DOHH2 (cell line): ENCODE results near the gene SPATA6L.

Experiments
- H3F3A ChIP-seq: fragments of 200-600 bp; sonication (generic), shearing (Covaris generic); 2 replicates; pipeline ENCODE4 v1.6.0; 2016; ENCODE audit warnings: antibody characterized with exemption, mild to moderate bottlenecking; ENCODE audit not compliant: control insufficient read depth, insufficient read depth
- H3K27ac ChIP-seq: fragments of 200-600 bp; sonication (generic); 2 replicates; pipeline ENCODE4 v1.5.1; 2014; ENCODE audit warnings: low read depth, mild to moderate bottlenecking, low read length, moderate library complexity
- H3K27me3 ChIP-seq: fragments of 200-600 bp; sonication (generic); 2 replicates; pipeline ENCODE4 v1.6.1; 2014; ENCODE audit warnings: mild to moderate bottlenecking, low read length, mixed read lengths; ENCODE audit not compliant: control insufficient read depth
- H3K36me3 ChIP-seq: fragments of 200-600 bp; sonication (generic); 2 replicates; pipeline ENCODE4 v1.6.1; 2014; ENCODE audit warnings: mild to moderate bottlenecking, low read length, moderate library complexity, mixed read lengths; ENCODE audit not compliant: control insufficient read depth
- H3K4me1 ChIP-seq: fragments of 200-600 bp; sonication (generic); 2 replicates; pipeline ENCODE4 v1.6.1; 2014; ENCODE audit warnings: mild to moderate bottlenecking, low read length, mixed read lengths; ENCODE audit not compliant: control insufficient read depth
- H3K4me2 ChIP-seq: fragments of 200-600 bp; sonication (generic); 2 replicates; pipeline ENCODE4 v1.6.0; 2014; ENCODE audit warnings: mild to moderate bottlenecking, low read length, moderate library complexity
- H3K4me3 ChIP-seq: fragments of 200-600 bp; sonication (generic); 2 replicates; pipeline ENCODE4 v1.5.1; 2014; ENCODE audit warnings: mild to moderate bottlenecking, low read length, mixed read lengths
- H3K79me2 ChIP-seq: fragments of 200-600 bp; sonication (generic); 2 replicates; pipeline ENCODE4 v1.6.1; 2014; ENCODE audit warnings: mild to moderate bottlenecking, low read length, mixed read lengths; ENCODE audit not compliant: control insufficient read depth
- H3K9me2 ChIP-seq: fragments of 200-600 bp; sonication (generic); replicated peaks from 2 replicates; pipeline ENCODE4 v1.6.1; 2014; ENCODE audit warnings: mild to moderate bottlenecking, low read length, mixed read lengths; ENCODE audit not compliant: control insufficient read depth
- H3K9me3 ChIP-seq: fragments of 200-600 bp; sonication (generic); 2 replicates; pipeline ENCODE4 v1.6.1; 2014; ENCODE audit warnings: antibody characterized with exemption, low read length, mixed read lengths; ENCODE audit not compliant: control insufficient read depth, insufficient read depth
- H4K20me1 ChIP-seq: fragments of 200-600 bp; sonication (generic); 2 replicates; pipeline ENCODE4 v1.6.0; 2014; ENCODE audit warnings: low read depth, mild to moderate bottlenecking, antibody characterized with exemption, low read length, moderate library complexity; ENCODE audit not compliant: control insufficient read depth, insufficient read depth
- CTCF ChIP-seq: fragments of 200-600 bp; sonication (generic); IDR thresholded peaks from one replicate; pipeline ENCODE4 v1.5.1; 2014; ENCODE audit warnings: antibody characterized with exemption, mild to moderate bottlenecking, low read depth, low read length; ENCODE audit not compliant: poor library complexity, severe bottlenecking
- EZH2phosphoT487 ChIP-seq: fragments of 200-600 bp; sonication (generic); IDR thresholded peaks from 2 replicates; pipeline ENCODE4 v1.6.1; 2017; ENCODE audit warnings: borderline replicate concordance, mild to moderate bottlenecking, antibody characterized with exemption, low read length, moderate library complexity, mixed read lengths

Gene SPATA6L

GRCh38 chr9:4558371-4558998, 107.8 kb downstream of the SPATA6L start:
- Histone ChIP-seq H3K36me3 (no peaks in the 10 kb centered on the region), H3K27me3 (no peaks in the 10 kb centered on the region), H3K79me2 (no peaks in the 10 kb centered on the region), H3K4me2 (no peak overlapping the region), H4K20me1 (no peaks in the 10 kb centered on the region), H3K27ac (no peak overlapping the region), H3K9me2 (no peaks in the 10 kb centered on the region), H3F3A (no peaks in the 10 kb centered on the region), H3K4me1 (peaks cover 26% of the 10 kb centered on the region), H3K9me3 (no peaks in the 10 kb centered on the region), H3K4me3 (no peak overlapping the region)
- TF ChIP-seq EZH2phosphoT487 (no peak), CTCF (no peak)

- no peak overlapping the region for H3K4me3 ChIP-seq
- no peaks in the 10 kb centered on the region for H3K9me3 ChIP-seq
- H4K20me1 ChIP-seq: no peaks in the 10 kb centered on the region
- peaks cover 29% of the 10 kb centered on the region for H3K4me1 ChIP-seq
- no peak overlapping the region for H3K4me2 ChIP-seq
- TF ChIP-seq EZH2phosphoT487 (no peak), CTCF (no peak)
- H3K9me2 ChIP-seq: no peaks in the 10 kb centered on the region
- no peaks in the 10 kb centered on the region for H3K27me3 ChIP-seq
- no peaks in the 10 kb centered on the region for H3K36me3 ChIP-seq
- no peak overlapping the region for H3K27ac ChIP-seq
- no peaks in the 10 kb centered on the region for H3K79me2 ChIP-seq
- H3F3A ChIP-seq: no peaks in the 10 kb centered on the region
Observed at GRCh38 chr9:4555236-4555635, 111.0 kb downstream of the SPATA6L start.

GRCh38 chr9:4553951-4554381, 112.3 kb downstream of the SPATA6L start:
- H3K9me3 ChIP-seq: no peaks in the 10 kb centered on the region
- no peaks in the 10 kb centered on the region for H3K36me3 ChIP-seq
- no peaks in the 10 kb centered on the region for H3K9me2 ChIP-seq
- H3K27ac ChIP-seq: no peak overlapping the region
- no peak for TF ChIP-seq CTCF
- no peak for TF ChIP-seq EZH2phosphoT487
- H3K4me1 ChIP-seq: peaks cover 20% of the 10 kb centered on the region
- H3K79me2 ChIP-seq: no peaks in the 10 kb centered on the region
- H4K20me1 ChIP-seq: no peaks in the 10 kb centered on the region
- H3F3A ChIP-seq: no peaks in the 10 kb centered on the region
- no peak overlapping the region for H3K4me3 ChIP-seq
- no peak overlapping the region for H3K4me2 ChIP-seq
- H3K27me3 ChIP-seq: no peaks in the 10 kb centered on the region
